Fibroblast of lung (primary cell): ENCODE measurements around the gene CNN2. TPM values are rescaled to one million over a fixed set of nuclear protein-coding genes. Genes with fewer than 3 reads are reported as not detected.

Source experiments
- DNase-seq, 2 donors: peaks; one replicate each; pipeline versions ENCODE4 v3.0.0 to v3.0.0-alpha.2; 2010; ENCODE audit warnings: low read depth in 2 of 2
- H2AFZ ChIP-seq: 2 replicates; pipeline ENCODE4 v1.5.1; 2012; ENCODE audit warnings: low read length, control low read depth, inconsistent platforms
- H3K27ac ChIP-seq: 2 replicates; pipeline ENCODE4 v1.5.1; 2011; ENCODE audit warnings: low read length, control low read depth; ENCODE audit not compliant: insufficient read depth
- H3K27me3 ChIP-seq: 2 replicates; pipeline ENCODE4 v1.5.1; 2011; ENCODE audit warnings: mild to moderate bottlenecking, low read length; ENCODE audit not compliant: control insufficient read depth, insufficient read depth
- H3K36me3 ChIP-seq: 2 replicates; pipeline ENCODE4 v1.5.1; 2011; ENCODE audit warnings: low read length; ENCODE audit not compliant: control insufficient read depth, insufficient read depth
- H3K4me1 ChIP-seq: 2 replicates; pipeline ENCODE4 v1.5.1; 2011; ENCODE audit warnings: low read length; ENCODE audit not compliant: control insufficient read depth, insufficient read depth; ENCODE audit errors: extremely low read depth
- H3K4me2 ChIP-seq: 2 replicates; pipeline ENCODE4 v1.5.1; 2011; ENCODE audit warnings: low read length, control low read depth; ENCODE audit not compliant: insufficient read depth; ENCODE audit errors: extremely low read depth
- H3K4me3 ChIP-seq, 4 experiments: fragments of 200-600 bp in 1 of 4; sonication (generic) in 1 of 4; replicated peaks in 1 of 4; 2 replicates each; pipeline ENCODE4 v1.5.1; 2011 to 2016; ENCODE audit warnings: low read length in 4 of 4, low read depth in 3 of 4, mild to moderate bottlenecking in 3 of 4, control low read depth in 2 of 4, inconsistent platforms in 1 of 4, mixed read lengths in 1 of 4; ENCODE audit not compliant: insufficient read depth in 1 of 4; ENCODE audit errors: control extremely low read depth in 1 of 4
- H3K79me2 ChIP-seq: 2 replicates; pipeline ENCODE4 v1.5.1; 2012; ENCODE audit warnings: mild to moderate bottlenecking, low read length, inconsistent platforms; ENCODE audit not compliant: control insufficient read depth, insufficient read depth
- H3K9ac ChIP-seq: 2 replicates; pipeline ENCODE4 v1.5.1; 2011; ENCODE audit warnings: mild to moderate bottlenecking, low read length, control low read depth; ENCODE audit not compliant: insufficient read depth
- H3K9me3 ChIP-seq: 2 replicates; pipeline ENCODE4 v1.5.1; 2012; ENCODE audit warnings: low read depth, low read length; ENCODE audit not compliant: control insufficient read depth, insufficient read depth
- H4K20me1 ChIP-seq: 2 replicates; pipeline ENCODE4 v1.5.1; 2011; ENCODE audit warnings: low read length; ENCODE audit not compliant: control insufficient read depth, insufficient read depth; ENCODE audit errors: extremely low read depth
- CTCF ChIP-seq, 2 donors: IDR thresholded peaks in 1 of 2; conservative IDR thresholded peaks in 1 of 2; 1 replicate in 1 of 2; 2 replicates in 1 of 2; pipeline ENCODE4 v1.5.1; 2011 to 2012; ENCODE audit warnings: low read length in 2 of 2, control low read depth in 1 of 2, inconsistent platforms in 1 of 2, low read depth in 1 of 2, mild to moderate bottlenecking in 1 of 2
- EZH2 ChIP-seq: IDR thresholded peaks from 2 replicates; pipeline ENCODE4 v1.5.1; 2012; ENCODE audit warnings: low read length, control low read depth, mild to moderate bottlenecking; ENCODE audit errors: missing control alignments
- polyA plus RNA-seq, 2 donors: library from polyadenylated mRNA; depleted of rRNA in 1 of 2; stranded (reverse) in 1 of 2; unstranded in 1 of 2; fragments of >200 nt; gene quantifications; 2 replicates each; pipeline ENCODE4 v1.2.1, GENCODE V29; 2011 to 2012; ENCODE audit warnings: missing spikeins in 1 of 2
- total RNA-seq: library from RNA; depleted of rRNA; stranded (reverse); fragments of >200 nt; gene quantifications from 2 replicates; pipeline ENCODE4 v1.2.1, GENCODE V29; 2014

CNN2 gene
- total and polyA plus RNA-seq, 2 donors (not counting 1 experiment from before 2014, with no cell fraction given), result 194 to 473 TPM

- TF ChIP-seq CTCF (conservative IDR thresholded peaks at IDR 0.05 in 1 of 2, IDR thresholded peaks at IDR 0.05 in 1 of 2; ENCODE audit: low read depth in 1 of 2, low read length in 2 of 2) (no peak), EZH2 (no peak)
- Histone ChIP-seq H3K9me3 (no peaks in the 10 kb centered on the region), H3K4me1 (peaks cover 20% of the 10 kb centered on the region), H2AFZ (no peak overlapping the region), H3K9ac (no peak overlapping the region), H3K27me3 (no peaks in the 10 kb centered on the region), H3K4me2 (no peak overlapping the region), H3K4me3 (no peak overlapping the region), H3K79me2 (peaks cover 9% of the 10 kb centered on the region), H3K36me3 (peaks cover 20% of the 10 kb centered on the region), H4K20me1 (no peaks in the 10 kb centered on the region), H3K27ac (peak overlapping the region; percentile 20)
- DNase-seq, result no peak
Measured at GRCh38 chr19:1037621-1038064, 11.2 kb downstream of the CNN2 start.

GRCh38 chr19:1038978-1039645 lies 12.7 kb downstream of the CNN2 start:
- H3K9me3 ChIP-seq, result no peaks in the 10 kb centered on the region
- H2AFZ ChIP-seq, result no peak overlapping the region
- H3K27me3 ChIP-seq, result no peaks in the 10 kb centered on the region
- H3K27ac ChIP-seq, result peak overlapping the region; percentile 38
- DNase-seq, result peak; percentile 36 to 44
- TF ChIP-seq CTCF (conservative IDR thresholded peaks at IDR 0.05 in 1 of 2, IDR thresholded peaks at IDR 0.05 in 1 of 2; ENCODE audit: low read depth in 1 of 2, low read length in 2 of 2), result no peak
- no peak for TF ChIP-seq EZH2
- H3K4me2 ChIP-seq, result peak overlapping the region; percentile 71
- peak overlapping the region; percentile 23 for H3K9ac ChIP-seq
- peaks cover 26% of the 10 kb centered on the region for H3K4me1 ChIP-seq
- peak overlapping the region in 1 of 4 experiments; percentile 67 for H3K4me3 ChIP-seq
- H4K20me1 ChIP-seq, result no peaks in the 10 kb centered on the region
- H3K79me2 ChIP-seq, result peaks cover 3% of the 10 kb centered on the region
- peaks cover 18% of the 10 kb centered on the region for H3K36me3 ChIP-seq

GRCh38 chr19:1039646-1040475 lies 13.5 kb downstream of the CNN2 start, which contains the start of gene ABCA7:
Gene ABCA7, plus strand, starts transcription at chr19:1040107. Its CDS starts 1,255 bp downstream, at chr19:1041362.
- no peak within 1 kb of the TSS for H2AFZ ChIP-seq

More at GRCh38 chr19:1039646-1040475, 13.5 kb downstream of the CNN2 start, which contains the start of gene ABCA7:
- DNase-seq, result peak; percentile 97
- H3K9me3 ChIP-seq, result no peaks in the 10 kb centered on the region
- peak within 1 kb of the TSS; percentile 93 for H3K4me2 ChIP-seq
- TF ChIP-seq EZH2, result no peak
- TF ChIP-seq CTCF (conservative IDR thresholded peaks at IDR 0.05 in 1 of 2, IDR thresholded peaks at IDR 0.05 in 1 of 2; ENCODE audit: low read depth in 1 of 2, low read length in 2 of 2), result no peak
- H4K20me1 ChIP-seq, result no peaks in the 10 kb centered on the region
- H3K79me2 ChIP-seq, result peaks cover 3% of the 10 kb centered on the region
- peak within 1 kb of the TSS; percentile 46 for H3K9ac ChIP-seq
- peak within 1 kb of the TSS; percentile 53 to 67 (median 58) for H3K4me3 ChIP-seq
- H3K27me3 ChIP-seq, result no peaks in the 10 kb centered on the region
- peaks cover 26% of the 10 kb centered on the region for H3K4me1 ChIP-seq
- peaks cover 19% of the 10 kb centered on the region for H3K36me3 ChIP-seq
- peak within 1 kb of the TSS; percentile 38 for H3K27ac ChIP-seq
